Bronchial smooth muscle cell (primary cell): ENCODE results near the gene GTF2H1. TPM values are rescaled to one million over a fixed set of nuclear protein-coding genes. Genes with fewer than 3 reads are reported as not detected.

Experiments
- total RNA-seq: library from RNA; depleted of rRNA; stranded (reverse); fragments of >200 nt; gene quantifications from 2 replicates; pipeline ENCODE4 v1.2.1, GENCODE V29; 2014

The GTF2H1 gene
- 39.4 and 61.9 TPM in 2 replicates for total RNA-seq

GRCh38 chr11:18321969-18322711, at the start of gene GTF2H1, which contains the start of gene HPS5:
TSS of gene GTF2H1 (plus strand) at chr11:18322567. CDS start at chr11:18333075, 10,508 bp downstream.
TSS of gene HPS5 (minus strand) at chr11:18322140. CDS start at chr11:18317858, 4,282 bp downstream.

GRCh38 chr11:18394275-18394927, 72.0 kb downstream of the GTF2H1 start, which contains the start of gene LDHA:
TSS of gene LDHA (plus strand) at chr11:18394563. CDS start at chr11:18396843, 2,280 bp downstream.

Other genes starting within 250 kb of the GTF2H1 start
- gene SAAL1, start 216.5 kb upstream of the GTF2H1 start, total RNA-seq, result 13.9 and 17.9 TPM in 2 replicates
- not detected in 2 replicates for gene MRGPRX3, start 190.0 kb upstream of the GTF2H1 start, total RNA-seq
- gene MRGPRX4, start 149.7 kb upstream of the GTF2H1 start, total RNA-seq, result not detected in 2 replicates
- not detected in 2 replicates for gene SAA4, start 85.8 kb upstream of the GTF2H1 start, total RNA-seq
- gene SAA2, start 73.9 kb upstream of the GTF2H1 start, total RNA-seq, result 0.16 TPM in 1 of 2 replicates, not detected in the other
- not detected in 2 replicates for gene SAA1, start 56.3 kb upstream of the GTF2H1 start, total RNA-seq
- 32.8 and 36.7 TPM in 2 replicates for gene HPS5, start 427 bp upstream of the GTF2H1 start, total RNA-seq
- gene LDHA, start 72.0 kb downstream of the GTF2H1 start, total RNA-seq, result 169 and 365 TPM in 2 replicates
- 0.16 TPM in 1 of 2 replicates, not detected in the other for gene LDHC, start 89.8 kb downstream of the GTF2H1 start, total RNA-seq
- gene LDHAL6A, start 133.3 kb downstream of the GTF2H1 start, total RNA-seq, result not detected in 2 replicates
- 31.9 and 42.2 TPM in 2 replicates for gene TSG101, start 204.4 kb downstream of the GTF2H1 start, total RNA-seq